Measurements from ENCODE around the gene KRTAP5-7.

KRTAP5-7 gene

GRCh38 chr11:71495286-71496230 is 31.5 kb upstream of the KRTAP5-7 start:
- DNase-seq (ENCODE audit: low read depth) = no peak

- no peak for DNase-seq (ENCODE audit: low read depth)
Observed at GRCh38 chr11:71496421-71496820, 30.6 kb upstream of the KRTAP5-7 start.

GRCh38 chr11:71498091-71498490 is 29.0 kb upstream of the KRTAP5-7 start:
- no peak for DNase-seq (ENCODE audit: low read depth)

GRCh38 chr11:71499125-71499524 is 27.9 kb upstream of the KRTAP5-7 start:
- no peak for DNase-seq (ENCODE audit: low read depth)

GRCh38 chr11:71499546-71499945 is 27.5 kb upstream of the KRTAP5-7 start:
- no peak for DNase-seq (ENCODE audit: low read depth)

- DNase-seq (ENCODE audit: low read depth) = no peak
Observed at GRCh38 chr11:71500601-71501021, 26.5 kb upstream of the KRTAP5-7 start.

- DNase-seq (ENCODE audit: low read depth) = no peak
Observed at GRCh38 chr11:71501071-71501985, 25.7 kb upstream of the KRTAP5-7 start.

- DNase-seq (ENCODE audit: low read depth) = no peak
Observed at GRCh38 chr11:71502026-71502425, 25.0 kb upstream of the KRTAP5-7 start.

GRCh38 chr11:71502871-71503435 is 24.1 kb upstream of the KRTAP5-7 start:
- no peak for DNase-seq (ENCODE audit: low read depth)

GRCh38 chr11:71504531-71504930 is 22.5 kb upstream of the KRTAP5-7 start:
- DNase-seq (ENCODE audit: low read depth) = no peak

- no peak for DNase-seq (ENCODE audit: low read depth)
Observed at GRCh38 chr11:71505001-71505400, 22.1 kb upstream of the KRTAP5-7 start.

- DNase-seq (ENCODE audit: low read depth) = no peak
Observed at GRCh38 chr11:71505781-71506180, 21.3 kb upstream of the KRTAP5-7 start.

GRCh38 chr11:71507102-71507501 is 20.0 kb upstream of the KRTAP5-7 start:
- DNase-seq (ENCODE audit: low read depth) = no peak

GRCh38 chr11:71518506-71519471 is 8.3 kb upstream of the KRTAP5-7 start:
- no peak for DNase-seq (ENCODE audit: low read depth)

GRCh38 chr11:71519546-71519945 is 7.5 kb upstream of the KRTAP5-7 start:
- DNase-seq (ENCODE audit: low read depth) = no peak

GRCh38 chr11:71525188-71525937 is 1.7 kb upstream of the KRTAP5-7 start:
- DNase-seq (ENCODE audit: low read depth) = no peak

- no peak for DNase-seq (ENCODE audit: low read depth)
Observed at GRCh38 chr11:71525938-71526495, 1.1 kb upstream of the KRTAP5-7 start.

GRCh38 chr11:71527576-71528210 is 626 bp downstream of the KRTAP5-7 start:
- DNase-seq (ENCODE audit: low read depth) = no peak

GRCh38 chr11:71530602-71531001 is 3.5 kb downstream of the KRTAP5-7 start:
- no peak for DNase-seq (ENCODE audit: low read depth)
